Immature natural killer cell (primary cell): ENCODE results near the gene CYP2D6. TPM values are rescaled to one million over a fixed set of nuclear protein-coding genes. Genes with fewer than 3 reads are reported as not detected.
A peak's percentile ranks its signal among the peaks of the same experiment; 100 is the strongest.
"Not testable (repeated sequence)": the region's sequence is repeated elsewhere in the genome, so short reads cannot be mapped to it uniquely, and the experiment has no call there.

Experiments
- DNase-seq, 3 donors: peaks; one replicate each; pipeline ENCODE4 v3.0.0; 2022; ENCODE audit warnings: mixed read lengths in 1 of 3
- H3K27ac Mint-ChIP-seq, 6 donors: one replicate each; pipeline ENCODE4 v1.8.0; 2020; ENCODE audit warnings: mixed read lengths in 6 of 6, mild to moderate bottlenecking in 5 of 6, inconsistent platforms in 4 of 6, moderate library complexity in 3 of 6
- H3K27me3 Mint-ChIP-seq, 3 donors: one replicate each; pipeline ENCODE4 v1.8.0; 2020 to 2021; ENCODE audit warnings: low read depth in 3 of 3, mild to moderate bottlenecking in 3 of 3, mixed read lengths in 3 of 3, moderate library complexity in 3 of 3, inconsistent platforms in 1 of 3
- H3K36me3 Mint-ChIP-seq, 3 donors: one replicate each; pipeline ENCODE4 v1.8.0; 2020; ENCODE audit warnings: mixed read lengths in 3 of 3, inconsistent platforms in 2 of 3, mild to moderate bottlenecking in 2 of 3
- H3K4me1 Mint-ChIP-seq, 2 donors: one replicate each; pipeline ENCODE4 v1.8.0; 2020; ENCODE audit warnings: inconsistent platforms in 2 of 2, mild to moderate bottlenecking in 2 of 2, mixed read lengths in 2 of 2, moderate library complexity in 1 of 2
- H3K4me3 Mint-ChIP-seq, 5 donors: one replicate each; pipeline ENCODE4 v1.8.0; 2020; ENCODE audit warnings: mild to moderate bottlenecking in 5 of 5, mixed read lengths in 5 of 5, inconsistent platforms in 3 of 5, moderate library complexity in 3 of 5
- H3K9me3 Mint-ChIP-seq, 6 donors: one replicate each; pipeline ENCODE4 v1.8.0; 2020; ENCODE audit warnings: mild to moderate bottlenecking in 6 of 6, mixed read lengths in 6 of 6, inconsistent platforms in 4 of 6, moderate library complexity in 3 of 6
- polyA plus RNA-seq, 3 donors: library from polyadenylated mRNA; unstranded; fragments of 300-500 nt; fragmentation: Illumina TruSeq; gene quantifications; one replicate each; pipeline ENCODE4 v1.2.3, GENCODE V29; 2021

The CYP2D6 gene
- polyA plus RNA-seq, result not detected

DNA sequence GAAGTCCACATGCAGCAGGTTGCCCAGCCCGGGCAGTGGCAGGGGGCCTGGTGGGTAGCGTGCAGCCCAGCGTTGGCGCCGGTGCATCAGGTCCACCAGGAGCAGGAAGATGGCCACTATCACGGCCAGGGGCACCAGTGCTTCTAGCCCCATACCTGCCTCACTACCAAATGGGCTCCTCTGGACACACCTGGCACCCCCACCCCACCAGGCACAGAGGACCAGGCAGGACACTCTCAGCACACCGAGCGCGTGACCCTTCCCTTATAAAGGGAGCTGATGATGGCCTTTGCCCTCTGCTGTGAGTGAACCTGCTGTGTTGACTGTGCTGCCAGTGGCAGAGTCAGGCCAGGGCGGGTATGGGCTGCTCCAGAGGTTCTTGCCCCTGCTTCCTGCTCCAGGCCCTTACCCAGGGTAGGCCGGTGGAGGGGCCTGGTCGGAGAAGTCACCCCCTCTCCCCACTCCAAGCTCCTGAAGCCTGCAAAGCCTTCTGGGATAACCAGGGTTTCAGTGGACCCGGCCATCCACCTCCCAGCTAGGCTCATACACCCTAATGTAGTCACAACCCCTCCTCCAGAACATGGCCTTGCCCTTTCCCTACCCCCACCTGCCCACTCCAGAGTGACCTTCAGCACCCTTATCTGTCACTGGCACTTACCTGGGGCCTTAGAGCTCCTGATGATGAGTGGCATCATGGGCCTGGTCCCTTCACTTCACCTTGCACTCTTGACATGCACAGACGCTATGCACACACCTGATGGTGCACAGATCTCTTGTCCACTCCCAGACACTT lies at the start of gene CYP2D6:
CYP2D6 (minus strand) TSS at position 172 of the 793 bp plus-strand sequence; CDS start at position 153, 19 bp downstream.
- H3K27me3 Mint-ChIP-seq, H3K9me3 Mint-ChIP-seq, H3K36me3 Mint-ChIP-seq, DNase-seq, H3K4me3 Mint-ChIP-seq, H3K4me1 Mint-ChIP-seq: not testable (repeated sequence)
- H3K27ac Mint-ChIP-seq, result peak within 1 kb of the TSS in 1 of 6 donors; percentile 50

DNA sequence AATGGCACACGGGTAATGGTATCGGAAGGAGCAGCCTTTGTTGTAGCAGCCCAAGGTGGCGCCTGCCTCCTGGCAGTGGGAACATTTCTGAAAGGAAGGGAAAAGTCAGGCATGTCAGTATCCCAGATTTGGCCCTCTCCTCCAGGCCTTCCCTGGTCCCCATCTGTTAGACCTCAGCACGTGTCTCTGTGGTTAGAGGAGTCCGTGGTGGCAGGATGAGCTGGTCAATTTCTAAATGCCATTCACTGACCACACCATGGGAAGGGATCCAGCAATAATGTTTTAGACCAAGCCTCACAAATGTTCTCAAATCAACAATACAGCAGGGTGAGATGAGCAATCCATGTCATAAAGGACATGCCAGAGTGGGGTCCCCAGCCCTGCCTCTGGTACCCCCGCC lies 49.0 kb upstream of the CYP2D6 start:
- Mint-ChIP-seq H3K9me3 (no peaks in the 10 kb centered on the region), H3K4me3 (no peak overlapping the region), H3K27me3 (peaks cover 0 to 2% (median 0%) of the 10 kb centered on the region in 3 donors), H3K27ac (peak overlapping the region in 3 of 6 donors; percentile 16 to 69 (median 39)), H3K4me1 (peaks cover 47 to 80% of the 10 kb centered on the region in 2 donors), H3K36me3 (peaks cover 6 to 25% (median 11%) of the 10 kb centered on the region in 3 donors)
- no peak for DNase-seq

DNA sequence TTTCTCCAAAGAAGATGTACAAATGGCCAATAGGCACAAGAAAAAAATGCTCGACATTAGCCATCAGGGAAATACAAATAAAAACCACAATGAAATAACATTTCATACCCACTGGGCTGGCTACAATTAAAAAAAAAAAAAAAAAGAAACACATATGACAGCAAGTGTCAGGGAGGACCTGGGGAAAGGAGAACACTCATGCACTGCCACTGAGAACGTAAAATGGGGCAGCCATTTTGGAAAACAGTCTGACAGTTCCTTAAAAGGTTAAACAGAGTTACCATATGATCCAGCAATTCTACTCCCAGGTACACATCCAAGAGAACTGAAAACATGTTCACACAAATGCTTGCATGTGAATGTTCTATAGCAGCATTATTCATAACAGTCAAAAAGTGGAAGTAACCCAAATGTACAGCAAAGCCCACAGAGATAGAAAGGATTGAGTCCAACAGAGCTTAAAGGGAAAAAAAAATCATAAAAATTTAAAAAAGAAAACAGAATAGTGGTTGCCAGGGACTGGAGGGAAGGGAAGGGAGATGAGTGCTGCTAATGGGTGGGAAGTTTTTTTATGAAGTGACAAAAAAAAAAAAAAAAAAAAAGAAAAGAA lies 48.4 kb upstream of the CYP2D6 start:
- H3K36me3 Mint-ChIP-seq, result peaks cover 6 to 25% (median 11%) of the 10 kb centered on the region in 3 donors
- peaks cover 0 to 2% (median 0%) of the 10 kb centered on the region in 3 donors for H3K27me3 Mint-ChIP-seq
- H3K4me3 Mint-ChIP-seq, result no peak overlapping the region
- DNase-seq, result no peak
- peaks cover 53 to 81% of the 10 kb centered on the region in 2 donors for H3K4me1 Mint-ChIP-seq
- H3K27ac Mint-ChIP-seq, result peak overlapping the region in 1 of 6 donors; percentile 9
- H3K9me3 Mint-ChIP-seq, result no peaks in the 10 kb centered on the region

DNA sequence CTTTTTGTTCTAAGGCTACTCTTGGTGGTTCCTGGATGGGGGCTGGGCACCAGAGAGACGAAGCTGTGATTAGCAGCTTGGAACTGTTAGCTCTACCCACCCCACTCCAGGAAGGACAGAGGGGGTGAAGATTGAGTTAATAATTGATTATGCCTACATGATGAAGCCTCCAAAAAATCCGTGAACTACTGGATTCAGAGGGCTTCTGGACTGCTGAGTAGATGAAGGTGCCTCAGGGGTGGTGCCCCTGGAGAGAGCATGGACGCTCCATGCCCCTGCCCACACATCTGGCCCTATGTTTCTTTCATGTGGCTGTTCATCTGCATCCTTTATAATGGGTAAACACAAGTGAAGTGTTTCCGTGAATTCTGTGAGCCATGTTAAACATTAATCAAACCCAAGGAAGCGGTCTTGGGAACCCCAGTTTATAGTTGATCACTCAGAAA lies 47.3 kb upstream of the CYP2D6 start:
- Mint-ChIP-seq H3K4me1 (peaks cover 56 to 81% of the 10 kb centered on the region in 2 donors), H3K4me3 (no peak overlapping the region), H3K36me3 (peaks cover 6 to 25% (median 11%) of the 10 kb centered on the region in 3 donors), H3K27ac (peak overlapping the region in 2 of 6 donors; percentile 30 to 50), H3K27me3 (peaks cover 0 to 2% (median 0%) of the 10 kb centered on the region in 3 donors), H3K9me3 (no peaks in the 10 kb centered on the region)
- no peak for DNase-seq

DNA sequence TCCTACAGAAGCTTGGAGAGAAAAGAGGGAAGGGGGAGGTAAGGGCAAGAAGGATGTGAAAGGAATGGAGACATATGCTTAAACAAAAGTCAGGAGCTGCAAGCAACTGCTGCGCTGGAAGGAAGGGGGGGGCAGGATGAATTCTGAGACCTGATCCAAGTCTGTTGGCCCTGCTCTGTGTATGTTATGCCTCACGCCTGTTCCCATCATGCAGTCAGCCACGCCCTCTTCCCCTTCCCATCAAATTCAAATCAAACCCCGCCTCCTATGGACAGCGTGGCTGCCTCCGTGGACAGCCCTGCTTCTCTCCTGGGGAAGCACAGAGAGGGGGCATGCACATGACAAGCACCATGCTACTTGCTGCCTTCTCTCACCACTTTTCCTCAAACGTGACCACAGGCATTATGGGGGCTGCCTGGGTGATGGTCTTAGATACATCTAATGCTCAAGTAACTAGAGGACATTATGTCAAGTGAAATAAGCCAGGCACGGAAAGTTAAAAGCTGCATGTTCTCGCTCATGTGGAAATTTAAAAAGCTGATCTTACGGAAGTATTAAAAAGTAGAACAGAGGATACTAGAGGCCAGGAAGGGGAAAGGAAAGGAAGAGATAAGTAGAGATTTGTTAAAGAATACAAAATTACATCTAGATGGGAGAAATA lies 45.8 kb upstream of the CYP2D6 start:
- Mint-ChIP-seq H3K9me3 (no peaks in the 10 kb centered on the region), H3K27me3 (peaks cover 0 to 2% (median 0%) of the 10 kb centered on the region in 3 donors), H3K36me3 (peaks cover 6 to 25% (median 11%) of the 10 kb centered on the region in 3 donors), H3K4me1 (peaks cover 57 to 76% of the 10 kb centered on the region in 2 donors), H3K4me3 (peak overlapping the region in 1 of 5 donors; percentile 18), H3K27ac (no peak overlapping the region)
- DNase-seq, result no peak

DNA sequence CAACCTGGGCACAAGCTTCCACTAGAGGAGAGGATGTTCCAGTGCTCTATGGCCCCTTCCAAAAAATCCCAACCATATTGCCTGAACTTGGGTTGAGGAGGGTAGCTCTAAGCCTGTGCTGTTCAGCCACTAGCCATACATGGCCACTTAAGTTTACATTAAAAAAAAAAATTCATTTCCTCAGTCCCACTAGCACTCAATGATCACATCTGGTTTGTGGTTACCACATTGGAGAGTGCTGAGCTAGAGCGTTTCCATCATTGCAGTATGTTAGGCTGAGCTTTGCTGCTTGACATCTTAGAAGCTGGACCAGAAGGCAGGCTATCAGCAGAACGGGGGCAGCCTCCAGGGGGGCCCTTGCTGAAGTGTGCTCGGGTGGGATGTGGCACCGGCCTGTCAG lies 43.5 kb upstream of the CYP2D6 start:
- H3K9me3 Mint-ChIP-seq, result no peaks in the 10 kb centered on the region
- H3K36me3 Mint-ChIP-seq, result peaks cover 6 to 26% (median 11%) of the 10 kb centered on the region in 3 donors
- H3K27me3 Mint-ChIP-seq, result peaks cover 0 to 2% (median 0%) of the 10 kb centered on the region in 3 donors
- DNase-seq, result peak; percentile 36 to 61 (median 47)
- H3K27ac Mint-ChIP-seq, result peak overlapping the region in 3 of 6 donors; percentile 15 to 40 (median 30)
- peak overlapping the region; percentile 6 to 61 (median 40) for H3K4me3 Mint-ChIP-seq
- peaks cover 41 to 68% of the 10 kb centered on the region in 2 donors for H3K4me1 Mint-ChIP-seq

DNA sequence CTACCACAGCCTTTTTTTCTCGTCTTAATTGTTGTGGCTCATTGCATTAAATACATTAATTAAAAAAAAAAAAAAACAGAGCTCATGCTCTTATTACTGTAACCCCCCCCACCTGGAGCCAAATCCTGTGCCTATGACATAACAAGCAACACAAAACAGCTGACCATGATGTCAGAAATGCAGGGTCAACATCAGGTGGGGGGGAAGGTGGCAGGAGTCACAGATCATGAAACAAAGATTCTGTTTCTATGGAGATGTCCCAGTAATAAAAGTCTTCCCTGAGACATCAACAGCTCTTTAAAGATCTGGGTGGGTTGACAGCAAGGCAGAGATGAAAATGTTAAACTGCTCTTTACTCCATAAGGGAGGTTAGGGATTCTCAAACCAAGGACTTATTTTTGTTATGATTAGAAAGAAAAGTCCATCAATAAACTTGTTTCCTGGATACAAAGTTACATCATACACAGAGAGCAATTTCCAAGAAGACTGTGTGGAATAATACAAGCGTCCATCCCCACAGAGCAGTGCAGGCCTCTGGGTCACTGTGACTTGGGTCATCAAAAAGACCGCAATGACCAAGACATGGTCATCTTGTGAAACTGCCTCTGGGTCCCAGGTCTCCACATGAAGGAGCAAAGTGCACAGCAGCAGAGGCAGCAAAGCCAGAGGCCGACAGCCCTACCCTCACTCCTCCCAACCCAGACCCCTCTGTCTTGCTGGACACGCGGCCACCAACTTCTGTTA lies 42.7 kb upstream of the CYP2D6 start:
- no peak for DNase-seq
- H3K4me1 Mint-ChIP-seq, result peaks cover 41 to 68% of the 10 kb centered on the region in 2 donors
- peak overlapping the region in 1 of 5 donors; percentile 61 for H3K4me3 Mint-ChIP-seq
- no peaks in the 10 kb centered on the region for H3K9me3 Mint-ChIP-seq
- peak overlapping the region in 1 of 6 donors; percentile 53 for H3K27ac Mint-ChIP-seq
- H3K27me3 Mint-ChIP-seq, result peaks cover 0 to 2% (median 0%) of the 10 kb centered on the region in 3 donors
- peaks cover 6 to 24% (median 11%) of the 10 kb centered on the region in 3 donors for H3K36me3 Mint-ChIP-seq

DNA sequence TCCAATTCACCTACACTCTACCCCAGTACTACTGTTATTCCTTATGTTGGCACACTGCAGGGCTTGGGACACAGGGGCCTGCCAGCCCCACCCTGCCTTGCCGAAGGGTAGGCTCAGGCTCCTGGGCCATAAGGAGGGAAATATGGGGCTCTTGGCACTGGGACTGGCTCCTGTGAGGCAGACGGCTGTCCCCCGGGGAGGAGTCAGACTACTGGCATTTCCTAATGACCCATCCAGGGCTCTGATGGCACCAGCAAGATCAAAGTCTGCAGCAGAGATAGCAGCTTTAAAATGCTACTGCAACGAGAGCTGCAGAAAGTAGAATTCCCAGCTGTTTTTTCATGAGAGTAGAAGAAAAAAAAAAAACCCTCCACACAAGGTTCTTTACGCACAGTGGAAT lies 42.2 kb upstream of the CYP2D6 start:
- H3K4me3 Mint-ChIP-seq, result peak overlapping the region in 1 of 5 donors; percentile 23
- no peak overlapping the region for H3K27ac Mint-ChIP-seq
- H3K27me3 Mint-ChIP-seq, result peaks cover 0 to 2% (median 0%) of the 10 kb centered on the region in 3 donors
- peaks cover 4 to 19% (median 10%) of the 10 kb centered on the region in 3 donors for H3K36me3 Mint-ChIP-seq
- peaks cover 37 to 62% of the 10 kb centered on the region in 2 donors for H3K4me1 Mint-ChIP-seq
- no peaks in the 10 kb centered on the region for H3K9me3 Mint-ChIP-seq
- no peak for DNase-seq

DNA sequence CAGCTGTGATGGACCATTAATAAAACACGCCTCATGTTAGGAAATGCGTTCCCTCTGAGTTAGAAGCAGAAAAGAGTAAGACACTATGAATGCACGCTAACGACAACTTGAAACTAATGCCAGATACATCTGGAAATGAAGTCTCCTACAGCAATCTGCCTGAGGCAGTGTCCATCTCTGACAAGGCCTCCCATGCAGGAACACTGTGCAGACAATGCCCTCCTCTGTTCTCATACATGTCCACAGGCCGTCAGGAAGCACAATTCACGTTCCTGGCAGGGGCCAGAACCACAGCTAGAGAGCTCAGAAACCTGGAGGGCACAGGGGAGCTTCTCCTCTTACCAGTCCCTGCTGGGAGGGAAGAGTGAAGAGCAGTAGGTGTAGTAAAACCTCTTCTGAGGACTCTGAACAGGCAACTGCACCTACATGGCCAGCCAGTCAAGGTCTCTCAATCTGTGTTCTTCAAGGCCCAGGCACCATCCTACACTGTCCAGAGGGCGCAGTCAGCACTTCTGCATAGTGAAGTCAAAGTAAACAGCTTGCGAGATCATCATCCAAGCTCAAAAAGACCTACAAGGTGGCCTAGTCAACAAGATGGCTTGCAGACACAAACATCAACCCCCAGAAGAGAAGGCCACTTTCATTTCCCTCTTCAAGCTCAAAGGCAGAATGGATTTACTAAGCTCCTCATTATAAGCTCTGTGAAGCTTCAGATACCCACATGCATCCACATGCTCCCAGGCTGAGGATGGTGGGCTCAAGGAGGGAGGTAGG lies 41.5 kb upstream of the CYP2D6 start:
- Mint-ChIP-seq H3K27ac (peak overlapping the region in 1 of 6 donors; percentile 34), H3K36me3 (peaks cover 0 to 13% (median 5%) of the 10 kb centered on the region in 3 donors), H3K27me3 (peaks cover 0 to 2% (median 0%) of the 10 kb centered on the region in 3 donors), H3K4me1 (peaks cover 37 to 57% of the 10 kb centered on the region in 2 donors), H3K4me3 (no peak overlapping the region), H3K9me3 (no peaks in the 10 kb centered on the region)
- DNase-seq, result no peak

DNA sequence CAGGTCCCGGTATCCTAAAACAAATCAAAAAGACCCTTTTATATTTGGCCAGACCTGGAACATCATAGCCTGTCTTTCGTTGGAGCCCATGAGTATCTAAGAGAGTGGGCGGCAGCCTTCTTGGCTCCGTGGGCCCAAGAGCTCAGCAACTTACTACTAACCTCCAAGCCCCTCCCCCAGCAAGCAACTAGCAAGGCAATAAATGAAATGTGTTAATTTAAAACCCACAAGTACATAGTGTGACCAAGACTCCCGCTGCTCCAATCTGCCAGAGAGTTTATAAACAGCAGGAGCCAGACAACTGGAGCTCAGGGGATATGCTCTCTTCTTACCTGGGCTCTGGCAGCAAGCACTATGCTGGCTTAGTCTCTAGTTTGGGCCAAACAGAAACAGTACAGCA lies 40.8 kb upstream of the CYP2D6 start:
- Mint-ChIP-seq H3K9me3 (no peaks in the 10 kb centered on the region), H3K4me3 (no peak overlapping the region), H3K27me3 (peaks cover 0 to 2% (median 0%) of the 10 kb centered on the region in 3 donors), H3K4me1 (peaks cover 37 to 53% of the 10 kb centered on the region in 2 donors), H3K27ac (no peak overlapping the region), H3K36me3 (peaks cover 1 to 13% (median 5%) of the 10 kb centered on the region in 3 donors)
- no peak for DNase-seq

DNA sequence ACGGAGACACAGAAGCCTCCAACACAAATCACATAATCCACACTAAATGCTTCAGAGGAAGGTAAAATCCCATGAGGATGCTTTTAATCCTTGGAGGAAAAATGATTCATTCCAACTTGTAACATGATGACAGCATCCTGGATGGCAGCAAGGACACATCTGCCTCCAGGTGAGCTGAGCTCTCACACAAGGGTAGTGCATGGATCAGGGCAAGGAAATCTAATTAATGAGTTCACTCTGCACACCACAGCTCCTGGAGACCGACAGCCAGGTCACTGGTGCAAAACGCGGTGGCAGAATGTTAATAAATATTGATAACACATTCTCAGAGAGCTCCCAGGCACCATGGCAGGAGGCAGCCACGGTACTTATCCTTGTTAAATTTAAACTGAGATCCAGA lies 40.3 kb upstream of the CYP2D6 start:
- Mint-ChIP-seq H3K9me3 (no peaks in the 10 kb centered on the region), H3K36me3 (peaks cover 0 to 8% (median 5%) of the 10 kb centered on the region in 3 donors), H3K4me1 (peaks cover 35 to 48% of the 10 kb centered on the region in 2 donors), H3K27ac (peak overlapping the region in 1 of 6 donors; percentile 7), H3K4me3 (no peak overlapping the region), H3K27me3 (peaks cover 0 to 3% (median 2%) of the 10 kb centered on the region in 3 donors)
- no peak for DNase-seq

DNA sequence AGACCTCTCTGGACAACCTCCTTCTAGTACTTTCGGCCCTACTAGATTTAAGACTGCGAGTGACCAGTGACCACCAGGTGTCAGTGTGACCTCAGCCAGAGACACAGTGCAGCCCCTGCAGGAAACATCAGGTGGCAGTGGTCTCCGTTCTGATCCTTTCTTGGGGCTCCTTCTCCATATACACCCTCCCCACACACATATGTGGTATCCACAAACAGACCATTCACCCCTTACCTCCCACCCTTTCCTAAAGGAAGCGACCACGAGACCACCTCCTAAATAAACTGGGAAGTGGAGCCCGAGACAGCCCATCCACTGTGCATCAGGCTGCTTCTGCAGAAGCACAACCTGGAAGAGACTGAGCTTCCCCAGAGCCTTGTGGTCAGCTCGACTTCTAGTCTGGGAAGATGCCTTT lies 38.5 kb upstream of the CYP2D6 start:
- no peaks in the 10 kb centered on the region for H3K9me3 Mint-ChIP-seq
- DNase-seq, result peak; percentile 52 to 71 (median 70)
- H3K36me3 Mint-ChIP-seq, result peaks cover 0 to 9% (median 7%) of the 10 kb centered on the region in 3 donors
- H3K4me3 Mint-ChIP-seq, result no peak overlapping the region
- H3K4me1 Mint-ChIP-seq, result peaks cover 28 to 35% of the 10 kb centered on the region in 2 donors
- peak overlapping the region in 2 of 6 donors; percentile 25 to 61 for H3K27ac Mint-ChIP-seq
- H3K27me3 Mint-ChIP-seq, result peaks cover 0 to 3% (median 0%) of the 10 kb centered on the region in 3 donors
